NCI-H2227 (cell line): ENCODE measurements around the gene ANO4.

Source experiments
- DNase-seq: peaks from one replicate; lab custom pipeline; 2025; ENCODE audit not compliant: unreplicated experiment; lab: John Stamatoyannopoulos, UW

ANO4 gene

GRCh38 chr12:101173197-101173749, 378.7 kb downstream of the ANO4 start:
- DNase-seq: no peak

DNA sequence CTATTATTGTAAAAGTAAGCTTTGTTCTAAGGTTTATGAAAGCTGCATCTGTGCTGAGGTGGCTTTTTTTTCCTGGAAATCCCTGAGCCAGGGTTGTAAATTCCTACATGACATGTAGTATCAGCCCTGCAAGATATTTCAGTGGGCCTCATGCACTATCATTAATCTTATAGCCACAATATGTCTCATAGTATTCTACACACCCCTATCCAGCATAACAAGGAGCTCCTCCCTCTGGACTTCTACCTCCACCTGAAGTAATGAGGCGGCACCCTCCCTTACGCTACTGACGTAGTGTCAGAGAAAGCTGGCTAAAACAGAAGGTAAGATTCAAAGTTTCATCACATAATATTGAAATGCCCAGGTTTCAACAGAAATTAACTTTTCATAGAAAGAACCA, 380.0 kb downstream of the ANO4 start:
- no peak for DNase-seq
